Nasal cavity respiratory epithelium epithelial cell of viscerocranial mucosa (primary cell): ENCODE results near the gene TNFRSF17. TPM values are rescaled to one million over a fixed set of nuclear protein-coding genes. Genes with fewer than 3 reads are reported as not detected.

Experiments
- total RNA-seq: library from RNA; depleted of rRNA; stranded (reverse); fragments of >200 nt; gene quantifications from 2 replicates; pipeline ENCODE4 v1.2.3, GENCODE V29; 2014

Gene TNFRSF17
- total RNA-seq = not detected in 2 replicates

GRCh38 chr16:11964761-11965551 is at the start of gene TNFRSF17:
TNFRSF17 (plus strand) TSS chr16:11965210; CDS start chr16:11965325, 115 bp downstream.

GRCh38 chr16:11915644-11916523 is 49.1 kb upstream of the TNFRSF17 start, which contains the start of gene GSPT1:
GSPT1 (minus strand) TSS chr16:11915956; CDS start chr16:11915720, 236 bp downstream.

GRCh38 chr16:11941945-11942344 is 23.1 kb upstream of the TNFRSF17 start, which contains the start of gene NPIPB2:
NPIPB2 (minus strand) TSS chr16:11942045; CDS start chr16:11942045, 0 bp downstream.

Other genes starting within 250 kb of the TNFRSF17 start
- gene TXNDC11, start 222.4 kb upstream of the TNFRSF17 start, total RNA-seq = 32.2 and 36.6 TPM in 2 replicates
- gene ZC3H7A, start 168.0 kb upstream of the TNFRSF17 start, total RNA-seq = 38.3 and 51.3 TPM in 2 replicates
- 124 and 187 TPM in 2 replicates for gene RSL1D1, start 113.7 kb upstream of the TNFRSF17 start, total RNA-seq
- gene GSPT1, start 49.3 kb upstream of the TNFRSF17 start, total RNA-seq = 95.0 and 203 TPM in 2 replicates
- gene NPIPB2, start 23.2 kb upstream of the TNFRSF17 start, total RNA-seq = 3.4 and 9.4 TPM in 2 replicates
- 6.2 and 13.2 TPM in 2 replicates for gene SNX29, start 11.5 kb downstream of the TNFRSF17 start, total RNA-seq